Stimulated activated effector memory CD8-positive, alpha-beta T cell treated with anti-CD3 and anti-CD28 coated beads, Interleukin-12 subunit alpha, Interleukin-12 subunit beta, amount 100 ng/mL, for 72 hours (primary cell): Measurements from ENCODE around the gene BABAM2.
"Not testable (repeated sequence)": the region's sequence is repeated elsewhere in the genome, so short reads cannot be mapped to it uniquely, and the experiment has no call there.

Experiments
- ATAC-seq: fragments of 150-1000 bp; cut with Tn5 transposase; 2 replicates; pipeline ENCODE4 v1.10.0; 2021
- DNase-seq, 2 donors: peaks; one replicate each; pipeline ENCODE4 v3.0.0; 2021 to 2022; ENCODE audit warnings: low spot score in 2 of 2
- H3K27ac Mint-ChIP-seq: one replicate; pipeline ENCODE4 v1.8.0; 2022; ENCODE audit warnings: mild to moderate bottlenecking, mixed read lengths
- H3K36me3 Mint-ChIP-seq: one replicate; pipeline ENCODE4 v1.8.0; 2022; ENCODE audit warnings: mild to moderate bottlenecking, mixed read lengths
- H3K4me1 Mint-ChIP-seq: one replicate; pipeline ENCODE4 v1.8.0; 2022; ENCODE audit warnings: mixed read lengths
- H3K4me3 Mint-ChIP-seq: one replicate; pipeline ENCODE4 v1.8.0; 2022; ENCODE audit warnings: mild to moderate bottlenecking, mixed read lengths
- H3K9me3 Mint-ChIP-seq: one replicate; pipeline ENCODE4 v1.8.0; 2022; ENCODE audit warnings: mixed read lengths

Gene BABAM2

DNA sequence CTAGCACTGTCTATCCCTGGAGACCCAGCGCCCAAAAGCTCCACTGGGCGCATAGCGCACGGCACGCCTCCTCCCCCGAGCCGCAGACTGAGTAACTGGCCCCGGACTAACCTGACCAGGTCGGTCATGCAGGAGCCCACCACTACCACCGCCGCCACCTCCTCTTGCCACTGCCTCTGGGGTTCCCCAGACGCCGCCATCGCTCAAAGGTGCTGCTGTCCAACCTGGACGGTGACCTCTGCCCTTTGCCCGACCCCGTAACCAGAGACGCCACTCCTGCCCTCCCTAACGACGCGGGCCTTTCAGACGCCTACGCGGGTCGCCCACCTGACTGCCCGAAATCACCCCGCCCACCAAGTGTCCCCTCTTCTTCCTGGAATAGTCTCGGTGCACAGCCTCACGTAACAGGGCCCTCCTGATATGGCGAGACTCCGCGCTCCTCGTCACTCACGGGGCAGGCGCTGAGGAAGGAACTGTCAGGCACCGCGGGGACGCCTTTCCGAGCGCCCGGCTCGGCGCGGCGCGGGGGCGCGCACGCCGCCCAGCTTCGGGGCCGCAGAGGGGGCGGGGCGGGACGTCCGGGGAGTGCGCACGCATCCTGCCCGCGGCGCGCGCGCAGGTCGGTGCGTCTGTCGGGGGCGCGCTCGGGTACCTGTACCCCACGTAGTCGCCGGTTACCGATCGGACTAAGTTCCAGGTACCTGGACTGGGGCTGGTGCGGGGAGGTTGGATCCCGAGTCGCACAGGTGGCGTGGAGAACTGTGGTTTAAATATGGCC is at the start of gene BABAM2, which contains the start of gene RBKS:
BABAM2 (plus strand) TSS at position 584 of the 778 bp plus-strand sequence. CDS start 3,828 bp downstream, outside the sequence.
RBKS (minus strand) TSS at position 242 of the 778 bp plus-strand sequence; CDS start at position 200, 42 bp downstream.
- Mint-ChIP-seq H3K9me3 (no peaks in the 10 kb centered on the region), H3K36me3 (peaks cover 54% of the 10 kb centered on the region), H3K4me3 (peak within 1 kb of the TSS; percentile 98), H3K27ac (peak within 1 kb of the TSS; percentile 100), H3K4me1 (peaks cover 71% of the 10 kb centered on the region)
- DNase-seq: peak; percentile 92 to 97
- ATAC-seq: peak; percentile 94

DNA sequence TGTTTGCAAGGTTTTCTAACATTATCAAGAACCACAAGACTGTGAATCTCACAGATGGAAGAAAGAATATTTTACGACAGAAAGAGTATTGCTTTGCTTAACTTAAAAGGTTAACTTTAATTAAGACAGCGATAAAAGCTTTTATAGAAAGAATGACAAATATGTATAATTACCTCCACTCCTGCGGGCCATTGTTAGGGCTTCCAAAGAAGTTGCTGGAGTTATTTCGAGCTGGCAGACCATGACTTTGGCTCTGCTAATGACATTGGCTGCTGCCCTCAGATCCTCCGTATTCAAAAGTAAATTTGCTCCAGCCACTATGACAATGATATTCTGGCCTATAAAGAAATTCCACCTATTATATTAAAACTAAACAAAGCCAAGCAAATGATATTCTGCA is 47.6 kb upstream of the BABAM2 start:
- ATAC-seq (no peak), DNase-seq (no peak)
- Mint-ChIP-seq H3K9me3 (no peaks in the 10 kb centered on the region), H3K36me3 (peaks cover 6% of the 10 kb centered on the region), H3K4me3 (no peak overlapping the region), H3K4me1 (no peaks in the 10 kb centered on the region), H3K27ac (no peak overlapping the region)

DNA sequence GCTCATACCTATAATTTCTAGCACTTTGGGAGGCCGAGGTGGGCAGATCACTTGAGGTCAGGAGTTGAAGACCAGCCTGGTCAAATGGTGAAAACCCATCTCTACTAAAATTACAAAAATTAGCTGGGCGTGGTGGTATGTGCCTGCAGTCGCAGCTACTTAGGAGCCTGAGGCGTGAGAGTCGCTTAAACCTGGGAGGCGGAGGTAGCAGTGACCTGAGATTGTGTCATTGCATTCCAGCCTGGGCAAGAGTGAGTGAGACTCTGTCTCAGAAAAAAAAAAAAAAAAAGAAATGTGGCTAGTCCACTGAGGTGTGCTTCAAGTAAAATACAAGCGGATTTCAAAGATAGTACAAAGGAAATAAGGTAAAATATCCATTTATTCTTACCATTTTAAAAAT is 46.5 kb upstream of the BABAM2 start:
- no peak overlapping the region for H3K27ac Mint-ChIP-seq
- no peak for DNase-seq
- H3K4me3 Mint-ChIP-seq: no peak overlapping the region
- no peaks in the 10 kb centered on the region for H3K9me3 Mint-ChIP-seq
- H3K4me1 Mint-ChIP-seq: no peaks in the 10 kb centered on the region
- peaks cover 6% of the 10 kb centered on the region for H3K36me3 Mint-ChIP-seq
- no peak for ATAC-seq

DNA sequence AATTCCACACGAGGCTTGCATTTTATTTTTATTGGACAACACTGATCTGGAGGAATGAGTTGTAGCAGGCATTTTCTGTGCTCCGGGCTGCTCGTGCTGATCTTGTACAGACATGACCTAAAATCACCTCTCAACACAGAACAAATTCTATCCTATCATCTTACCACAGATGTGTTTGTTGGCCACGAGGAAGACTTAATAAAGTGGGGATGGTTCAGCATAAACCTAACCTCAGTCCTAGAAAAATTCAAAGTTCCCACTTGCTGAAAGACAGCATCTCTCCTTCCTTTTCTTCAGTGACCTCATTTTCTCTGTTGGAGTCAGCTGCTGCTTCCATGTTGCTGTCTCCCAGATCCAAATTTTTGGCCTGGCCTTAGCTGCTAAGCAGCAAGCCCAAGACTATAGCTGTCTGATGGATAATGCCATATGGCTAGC is 45.7 kb upstream of the BABAM2 start:
- no peak for ATAC-seq
- Mint-ChIP-seq H3K9me3 (no peaks in the 10 kb centered on the region), H3K4me3 (no peak overlapping the region)

GRCh38 chr2:27847333-27847732 is 43.2 kb upstream of the BABAM2 start:
- H3K4me3 Mint-ChIP-seq: no peak overlapping the region
- no peaks in the 10 kb centered on the region for H3K4me1 Mint-ChIP-seq
- peaks cover 6% of the 10 kb centered on the region for H3K36me3 Mint-ChIP-seq
- ATAC-seq: no peak
- DNase-seq: no peak
- H3K9me3 Mint-ChIP-seq: no peaks in the 10 kb centered on the region
- H3K27ac Mint-ChIP-seq: no peak overlapping the region

More for the DNA sequence above, 45.7 kb upstream of the BABAM2 start:
- Mint-ChIP-seq H3K4me1 (no peaks in the 10 kb centered on the region), H3K36me3 (peaks cover 6% of the 10 kb centered on the region), H3K27ac (no peak overlapping the region)
- no peak for DNase-seq

GRCh38 chr2:27849558-27850205 is 40.8 kb upstream of the BABAM2 start:
- no peaks in the 10 kb centered on the region for H3K4me1 Mint-ChIP-seq
- peaks cover 6% of the 10 kb centered on the region for H3K36me3 Mint-ChIP-seq
- H3K27ac Mint-ChIP-seq: no peak overlapping the region
- H3K9me3 Mint-ChIP-seq: no peaks in the 10 kb centered on the region
- peak; percentile 92 for ATAC-seq
- H3K4me3 Mint-ChIP-seq: no peak overlapping the region
- no peak for DNase-seq

GRCh38 chr2:27852691-27853090 is 37.8 kb upstream of the BABAM2 start:
- Mint-ChIP-seq H3K4me1 (peaks cover 24% of the 10 kb centered on the region), H3K4me3 (no peak overlapping the region), H3K36me3 (peaks cover 9% of the 10 kb centered on the region)

DNA sequence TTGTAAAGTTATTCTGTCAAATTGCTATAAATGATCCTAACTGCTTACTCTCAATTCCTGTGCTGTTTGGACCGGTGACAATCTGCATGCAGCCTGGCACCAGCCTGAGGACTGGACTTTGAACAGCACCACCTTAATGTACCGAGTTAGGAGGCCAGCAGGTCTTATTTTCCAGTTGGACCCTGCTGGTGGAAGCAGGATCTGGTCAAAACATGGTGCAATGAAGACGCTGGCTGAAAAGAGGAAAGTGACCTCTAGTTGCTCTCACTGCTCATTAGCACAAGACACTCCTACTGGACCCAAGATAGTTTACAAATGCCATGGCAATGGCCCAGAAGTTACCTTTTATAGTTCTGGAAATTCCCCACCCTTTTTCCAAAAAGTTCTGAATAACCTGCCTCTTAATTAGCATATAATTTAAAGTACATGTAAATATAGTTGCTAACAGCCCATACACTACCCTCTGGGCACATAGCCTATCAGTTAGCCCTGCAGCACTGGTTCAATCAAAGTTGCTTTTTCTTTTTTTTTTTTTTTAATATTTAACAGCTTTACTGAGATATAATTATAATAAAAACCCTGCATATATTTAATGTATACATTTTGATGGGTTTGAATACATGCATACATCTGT is 36.2 kb upstream of the BABAM2 start:
- H3K9me3 Mint-ChIP-seq: no peaks in the 10 kb centered on the region
- H3K36me3 Mint-ChIP-seq: peaks cover 12% of the 10 kb centered on the region
- no peak for DNase-seq
- ATAC-seq: no peak
- no peak overlapping the region for H3K4me3 Mint-ChIP-seq
- H3K27ac Mint-ChIP-seq: no peak overlapping the region
- H3K4me1 Mint-ChIP-seq: peaks cover 41% of the 10 kb centered on the region

More at GRCh38 chr2:27852691-27853090, 37.8 kb upstream of the BABAM2 start:
- DNase-seq (no peak), ATAC-seq (no peak)
- Mint-ChIP-seq H3K9me3 (no peaks in the 10 kb centered on the region), H3K27ac (no peak overlapping the region)

GRCh38 chr2:27855476-27855875 is 35.1 kb upstream of the BABAM2 start:
- Mint-ChIP-seq H3K27ac (peak overlapping the region; percentile 91), H3K4me1 (peaks cover 52% of the 10 kb centered on the region), H3K9me3 (no peaks in the 10 kb centered on the region), H3K36me3 (peaks cover 12% of the 10 kb centered on the region), H3K4me3 (no peak overlapping the region)
- DNase-seq (no peak), ATAC-seq (peak; percentile 70)

GRCh38 chr2:27856386-27856785 is 34.1 kb upstream of the BABAM2 start:
- DNase-seq (no peak), ATAC-seq (no peak)
- H3K9me3 Mint-ChIP-seq: no peaks in the 10 kb centered on the region
- H3K4me3 Mint-ChIP-seq: no peak overlapping the region
- peak overlapping the region; percentile 91 for H3K27ac Mint-ChIP-seq
- H3K4me1 Mint-ChIP-seq: peaks cover 61% of the 10 kb centered on the region
- H3K36me3 Mint-ChIP-seq: peaks cover 12% of the 10 kb centered on the region

GRCh38 chr2:27856956-27857355 is 33.6 kb upstream of the BABAM2 start:
- H3K9me3 Mint-ChIP-seq: no peaks in the 10 kb centered on the region
- H3K36me3 Mint-ChIP-seq: peaks cover 12% of the 10 kb centered on the region
- no peak for ATAC-seq
- peak overlapping the region; percentile 91 for H3K27ac Mint-ChIP-seq
- no peak for DNase-seq
- peak overlapping the region; percentile 35 for H3K4me3 Mint-ChIP-seq
- peaks cover 63% of the 10 kb centered on the region for H3K4me1 Mint-ChIP-seq

DNA sequence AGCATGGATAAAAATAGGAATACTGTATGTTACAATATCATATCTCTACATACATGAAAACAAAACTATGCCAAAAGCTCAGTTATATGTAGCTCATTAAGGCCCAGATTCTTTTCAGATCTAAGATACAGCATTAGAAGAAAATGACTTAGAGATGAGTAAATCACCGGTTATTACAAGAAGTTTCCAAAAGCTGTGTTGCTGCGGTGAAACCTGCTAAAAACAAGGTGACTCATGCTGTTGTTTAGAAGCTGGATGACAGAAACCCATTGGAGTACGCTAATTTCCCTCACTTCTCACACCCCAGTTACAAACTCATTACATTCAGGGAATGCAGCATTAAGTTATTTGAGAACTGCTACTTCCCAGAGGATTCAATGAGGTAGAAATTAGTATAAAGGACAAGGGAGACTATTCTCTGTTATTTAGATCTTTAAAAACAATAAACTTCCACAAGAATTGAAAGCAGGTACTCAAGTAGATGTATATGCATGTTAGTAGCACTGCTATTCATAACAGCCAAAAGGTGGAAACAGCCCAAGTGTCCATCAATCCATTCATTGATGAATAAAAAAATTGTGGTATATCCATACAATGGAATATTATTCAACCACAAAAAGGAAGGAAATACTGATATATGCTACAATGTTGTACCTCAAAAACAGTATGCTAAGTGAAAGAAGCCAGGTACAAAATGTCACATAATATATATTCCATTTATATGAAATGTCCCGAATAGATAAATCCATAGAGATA is 32.9 kb upstream of the BABAM2 start:
- peak; percentile 89 for ATAC-seq
- peak overlapping the region; percentile 91 for H3K27ac Mint-ChIP-seq
- peaks cover 63% of the 10 kb centered on the region for H3K4me1 Mint-ChIP-seq
- H3K4me3 Mint-ChIP-seq: peak overlapping the region; percentile 35
- H3K36me3 Mint-ChIP-seq: peaks cover 12% of the 10 kb centered on the region
- DNase-seq: no peak
- no peaks in the 10 kb centered on the region for H3K9me3 Mint-ChIP-seq

- peak overlapping the region; percentile 91 for H3K27ac Mint-ChIP-seq
- no peak for DNase-seq
- peaks cover 59% of the 10 kb centered on the region for H3K4me1 Mint-ChIP-seq
- H3K9me3 Mint-ChIP-seq: no peaks in the 10 kb centered on the region
- peaks cover 9% of the 10 kb centered on the region for H3K36me3 Mint-ChIP-seq
- ATAC-seq: peak; percentile 86
- H3K4me3 Mint-ChIP-seq: peak overlapping the region; percentile 26
Observed at GRCh38 chr2:27860111-27860510, 30.4 kb upstream of the BABAM2 start.

DNA sequence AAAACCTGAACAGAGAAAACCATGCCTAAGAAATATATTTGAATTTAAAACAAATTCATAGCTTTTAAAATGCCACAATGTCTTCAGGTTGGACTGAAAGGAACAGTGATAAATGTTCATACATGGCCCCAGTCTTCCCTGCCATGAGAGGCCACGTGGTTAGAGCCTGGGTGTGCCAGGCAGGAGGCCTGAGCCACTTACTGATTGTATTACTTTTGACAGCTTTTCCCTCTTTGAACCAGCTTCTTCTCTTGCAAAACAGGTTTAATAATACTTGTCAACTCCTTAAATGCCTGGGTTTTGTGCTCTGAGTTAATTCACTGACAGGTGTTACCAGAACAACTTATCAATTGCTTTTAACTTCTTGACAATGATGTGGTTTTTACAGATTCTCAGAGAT is 27.4 kb upstream of the BABAM2 start:
- Mint-ChIP-seq H3K27ac (no peak overlapping the region), H3K36me3 (no peaks in the 10 kb centered on the region), H3K4me1 (peaks cover 34% of the 10 kb centered on the region), H3K9me3 (no peaks in the 10 kb centered on the region), H3K4me3 (no peak overlapping the region)
- DNase-seq (no peak), ATAC-seq (no peak)

GRCh38 chr2:27863955-27864354 is 26.6 kb upstream of the BABAM2 start:
- not testable (repeated sequence) for ATAC-seq, DNase-seq, H3K36me3 Mint-ChIP-seq, H3K27ac Mint-ChIP-seq, H3K4me3 Mint-ChIP-seq, H3K9me3 Mint-ChIP-seq
- peaks cover 26% of the 10 kb centered on the region for H3K4me1 Mint-ChIP-seq
